Bronchial epithelial cell (primary cell): ENCODE results near the gene CDH13. TPM values are rescaled to one million over a fixed set of nuclear protein-coding genes. Genes with fewer than 3 reads are reported as not detected.

Experiments
- DNase-seq: peaks from one replicate; pipeline ENCODE4 v3.0.0-alpha.2; 2010; ENCODE audit warnings: low read depth
- FAIRE-seq: peaks from 2 replicates; lab custom pipeline; 2011; peaks lifted over from hg19 to GRCh38; lab: Jason Lieb, UNC
- H3K27me3 ChIP-seq: 2 replicates; pipeline ENCODE4 v1.5.1; 2011; ENCODE audit warnings: low read length; ENCODE audit not compliant: control insufficient read depth, insufficient read depth
- H3K36me3 ChIP-seq: 2 replicates; pipeline ENCODE4 v1.5.1; 2011; ENCODE audit warnings: low read length; ENCODE audit not compliant: control insufficient read depth, insufficient read depth
- H3K4me3 ChIP-seq: 2 replicates; pipeline ENCODE4 v1.5.1; 2011; ENCODE audit warnings: mild to moderate bottlenecking, low read depth, low read length, control low read depth
- CTCF ChIP-seq: IDR thresholded peaks from 2 replicates; pipeline ENCODE4 v1.5.1; 2011; ENCODE audit warnings: mild to moderate bottlenecking, moderate library complexity, low read length, control low read depth, inconsistent platforms; ENCODE audit not compliant: insufficient read depth, severe bottlenecking
- total RNA-seq: library from RNA; depleted of rRNA; stranded (reverse); fragments of >200 nt; gene quantifications from 2 replicates; pipeline ENCODE4 v1.2.1, GENCODE V29; 2014

Gene CDH13
- total RNA-seq, 1 donor from 2014 or later = 31.3 TPM

GRCh38 chr16:82751020-82751419 is 124.3 kb downstream of the CDH13 start:
- no peak for FAIRE-seq
- TF ChIP-seq CTCF = no peak
- DNase-seq = no peak

GRCh38 chr16:82752172-82752571 is 125.4 kb downstream of the CDH13 start:
- no peaks in the 10 kb centered on the region for H3K36me3 ChIP-seq
- DNase-seq = no peak
- no peak for TF ChIP-seq CTCF
- FAIRE-seq = no peak
- no peak overlapping the region for H3K4me3 ChIP-seq
- H3K27me3 ChIP-seq = no peaks in the 10 kb centered on the region

More at GRCh38 chr16:82751020-82751419, 124.3 kb downstream of the CDH13 start:
- Histone ChIP-seq H3K27me3 (no peaks in the 10 kb centered on the region), H3K4me3 (no peak overlapping the region), H3K36me3 (no peaks in the 10 kb centered on the region)

- TF ChIP-seq CTCF = no peak
- Histone ChIP-seq H3K4me3 (no peak overlapping the region), H3K36me3 (no peaks in the 10 kb centered on the region), H3K27me3 (no peaks in the 10 kb centered on the region)
- FAIRE-seq (no peak), DNase-seq (peak; percentile 28)
Observed at GRCh38 chr16:82753821-82754220, 127.1 kb downstream of the CDH13 start.

- H3K27me3 ChIP-seq = no peaks in the 10 kb centered on the region
- no peak for DNase-seq
- FAIRE-seq = peak; percentile 36
- no peak overlapping the region for H3K4me3 ChIP-seq
- no peaks in the 10 kb centered on the region for H3K36me3 ChIP-seq
- no peak for TF ChIP-seq CTCF
Observed at GRCh38 chr16:82754716-82755513, 128.1 kb downstream of the CDH13 start.

GRCh38 chr16:82755570-82756282 is 129.0 kb downstream of the CDH13 start:
- Histone ChIP-seq H3K36me3 (no peaks in the 10 kb centered on the region), H3K4me3 (no peak overlapping the region), H3K27me3 (no peaks in the 10 kb centered on the region)
- DNase-seq (no peak), FAIRE-seq (no peak)
- no peak for TF ChIP-seq CTCF
